RWPE1 (cell line): ENCODE results near the gene ALKBH7.

Experiments
- CTCF ChIA-PET: fragments of 350-600 bp; sonication (Branson Sonifier 250); formaldehyde crosslinking; extraction: SDS; loops from one replicate; lab custom pipeline; 2021; lab: Yijun Ruan, JAX
- POLR2A ChIA-PET: fragments of 400-600 bp; formaldehyde crosslinking; extraction: SDS; loops from one replicate; lab custom pipeline; 2020; ENCODE audit warnings: antibody characterized with exemption; ENCODE audit not compliant: low non-redundant PET; lab: Yijun Ruan, JAX
- DNase-seq: peaks from one replicate; pipeline ENCODE4 v3.0.0; 2012; ENCODE audit warnings: low spot score
- H3K27ac ChIP-seq: fragments of 450-650 bp; 2 replicates; pipeline ENCODE4 v1.5.1; 2017
- TF ChIP-seq, protein P1 (sequence below): fragments of 450-650 bp; conservative IDR thresholded peaks from 2 replicates; pipeline ENCODE4 v1.5.1; 2017; ENCODE audit warnings: low read depth, mild to moderate bottlenecking

Gene ALKBH7

DNA sequence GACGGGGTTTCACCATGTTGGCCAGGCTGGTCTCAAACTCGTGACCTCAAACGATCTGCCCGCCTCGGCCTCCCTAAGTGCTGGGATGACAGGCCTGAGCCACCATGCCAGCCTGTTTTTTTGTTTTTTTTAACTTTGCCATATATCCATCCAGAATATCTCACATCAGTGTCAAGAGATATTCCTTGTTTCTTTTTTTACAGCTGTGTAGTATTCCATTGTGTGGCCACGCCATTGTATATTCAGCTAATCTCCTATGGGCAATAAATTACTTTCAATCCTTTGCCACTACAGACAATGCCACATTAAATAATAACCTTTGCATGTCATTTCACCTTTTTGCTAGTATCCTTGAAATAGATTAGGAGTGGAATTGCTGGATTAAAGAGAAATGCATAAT lies 36.8 kb downstream of the ALKBH7 start:
- ChIA-PET CTCF (no interaction called here), POLR2A (interaction anchor here (0.6 kb wide), 1 partner anchor 34 kb away, joined by 3 read pairs; the partner anchor contains the start of gene PSPN)
- TF ChIP-seq, protein P1, sequence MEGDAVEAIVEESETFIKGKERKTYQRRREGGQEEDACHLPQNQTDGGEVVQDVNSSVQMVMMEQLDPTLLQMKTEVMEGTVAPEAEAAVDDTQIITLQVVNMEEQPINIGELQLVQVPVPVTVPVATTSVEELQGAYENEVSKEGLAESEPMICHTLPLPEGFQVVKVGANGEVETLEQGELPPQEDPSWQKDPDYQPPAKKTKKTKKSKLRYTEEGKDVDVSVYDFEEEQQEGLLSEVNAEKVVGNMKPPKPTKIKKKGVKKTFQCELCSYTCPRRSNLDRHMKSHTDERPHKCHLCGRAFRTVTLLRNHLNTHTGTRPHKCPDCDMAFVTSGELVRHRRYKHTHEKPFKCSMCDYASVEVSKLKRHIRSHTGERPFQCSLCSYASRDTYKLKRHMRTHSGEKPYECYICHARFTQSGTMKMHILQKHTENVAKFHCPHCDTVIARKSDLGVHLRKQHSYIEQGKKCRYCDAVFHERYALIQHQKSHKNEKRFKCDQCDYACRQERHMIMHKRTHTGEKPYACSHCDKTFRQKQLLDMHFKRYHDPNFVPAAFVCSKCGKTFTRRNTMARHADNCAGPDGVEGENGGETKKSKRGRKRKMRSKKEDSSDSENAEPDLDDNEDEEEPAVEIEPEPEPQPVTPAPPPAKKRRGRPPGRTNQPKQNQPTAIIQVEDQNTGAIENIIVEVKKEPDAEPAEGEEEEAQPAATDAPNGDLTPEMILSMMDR, result no peak
- no peak overlapping the region for H3K27ac ChIP-seq
- no peak for DNase-seq

DNA sequence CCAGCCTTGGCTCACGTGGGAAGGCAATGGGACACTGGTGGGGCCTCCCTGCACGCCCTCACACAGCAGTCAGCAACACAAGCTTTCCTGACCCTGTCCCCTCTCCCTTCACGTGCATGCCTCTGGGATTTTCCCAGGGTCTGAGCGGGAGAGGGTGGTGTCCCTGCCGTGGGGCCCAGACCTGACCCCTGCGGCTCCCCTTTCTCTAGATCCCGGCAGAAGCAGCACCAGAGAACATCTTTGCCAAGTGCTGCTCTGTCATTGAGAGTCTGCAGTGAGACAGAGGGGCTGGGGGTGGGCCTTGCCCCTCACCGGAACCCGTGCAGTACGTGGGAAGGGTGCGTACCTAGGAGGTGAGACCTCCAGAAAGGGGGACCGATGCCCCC lies 39.5 kb downstream of the ALKBH7 start:
- TF ChIP-seq, protein P1, result no peak
- H3K27ac ChIP-seq, result peak overlapping the region; percentile 11; the same call in 1 of the 2 replicates
- DNase-seq, result no peak
- CTCF ChIA-PET, result no interaction called here
- POLR2A ChIA-PET, result no interaction called here

DNA sequence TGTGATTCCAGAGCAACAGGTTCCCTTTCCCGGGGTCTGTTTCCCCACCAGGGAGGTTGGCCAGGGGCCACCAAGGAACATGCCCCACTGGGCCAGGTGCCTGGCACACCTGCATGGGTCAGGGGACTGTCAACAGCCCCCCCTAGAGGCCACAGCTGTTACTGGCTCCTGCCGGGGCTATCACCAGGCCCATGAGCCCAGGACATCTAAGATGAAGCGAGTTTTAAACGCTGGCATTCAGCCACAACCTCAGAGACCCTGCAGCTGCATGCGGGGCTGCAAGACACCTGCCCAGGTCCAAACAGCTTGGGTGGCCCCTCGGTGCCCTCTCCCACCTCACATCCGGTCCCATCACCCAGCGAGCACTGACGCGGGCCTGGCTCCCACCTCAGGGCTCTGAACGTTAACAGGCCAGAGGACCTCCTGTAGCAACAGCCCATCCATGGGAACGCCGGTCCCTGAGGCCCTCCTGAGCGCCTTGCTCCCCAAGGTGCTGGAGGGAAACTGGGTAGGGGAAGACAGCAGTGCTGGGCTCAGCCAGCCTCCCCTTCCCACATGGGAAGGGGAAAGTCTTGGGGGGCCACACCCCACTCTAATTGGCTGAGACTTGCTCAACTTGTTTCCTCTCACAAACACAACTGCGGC lies 40.0 kb downstream of the ALKBH7 start:
- TF ChIP-seq, protein P1, result peak; percentile 37
- DNase-seq, result no peak
- ChIA-PET POLR2A (interaction anchor here (0.6 kb wide), 1 partner anchor 292 kb away, joined by 3 read pairs; no protein-coding TSS in a partner anchor), CTCF (no interaction called here)
- peak overlapping the region; percentile 11; the same call in 1 of the 2 replicates for H3K27ac ChIP-seq

DNA sequence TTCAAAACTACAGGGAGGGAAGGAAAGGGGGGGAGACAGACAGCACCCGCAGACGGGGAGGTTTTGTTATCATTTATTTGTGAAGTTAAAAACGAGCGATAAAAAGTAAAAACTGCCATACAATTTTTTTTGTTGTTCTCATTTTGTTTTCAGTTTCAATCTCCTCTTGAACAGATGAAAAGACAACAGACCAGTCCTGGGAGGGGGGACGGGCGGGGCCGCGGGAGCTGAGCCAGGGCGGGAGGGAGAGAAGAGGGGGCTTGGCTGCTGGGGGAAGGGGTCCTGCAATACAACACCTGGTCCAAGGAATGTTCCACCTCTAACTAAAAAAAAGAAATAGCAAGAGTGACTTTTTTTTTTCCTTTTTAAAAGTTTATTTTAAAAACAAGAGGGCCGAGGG lies 40.7 kb downstream of the ALKBH7 start:
- POLR2A ChIA-PET, result no interaction called here
- DNase-seq, result no peak
- CTCF ChIA-PET, result no interaction called here
- TF ChIP-seq, protein P1, result no peak
- H3K27ac ChIP-seq, result no peak overlapping the region

DNA sequence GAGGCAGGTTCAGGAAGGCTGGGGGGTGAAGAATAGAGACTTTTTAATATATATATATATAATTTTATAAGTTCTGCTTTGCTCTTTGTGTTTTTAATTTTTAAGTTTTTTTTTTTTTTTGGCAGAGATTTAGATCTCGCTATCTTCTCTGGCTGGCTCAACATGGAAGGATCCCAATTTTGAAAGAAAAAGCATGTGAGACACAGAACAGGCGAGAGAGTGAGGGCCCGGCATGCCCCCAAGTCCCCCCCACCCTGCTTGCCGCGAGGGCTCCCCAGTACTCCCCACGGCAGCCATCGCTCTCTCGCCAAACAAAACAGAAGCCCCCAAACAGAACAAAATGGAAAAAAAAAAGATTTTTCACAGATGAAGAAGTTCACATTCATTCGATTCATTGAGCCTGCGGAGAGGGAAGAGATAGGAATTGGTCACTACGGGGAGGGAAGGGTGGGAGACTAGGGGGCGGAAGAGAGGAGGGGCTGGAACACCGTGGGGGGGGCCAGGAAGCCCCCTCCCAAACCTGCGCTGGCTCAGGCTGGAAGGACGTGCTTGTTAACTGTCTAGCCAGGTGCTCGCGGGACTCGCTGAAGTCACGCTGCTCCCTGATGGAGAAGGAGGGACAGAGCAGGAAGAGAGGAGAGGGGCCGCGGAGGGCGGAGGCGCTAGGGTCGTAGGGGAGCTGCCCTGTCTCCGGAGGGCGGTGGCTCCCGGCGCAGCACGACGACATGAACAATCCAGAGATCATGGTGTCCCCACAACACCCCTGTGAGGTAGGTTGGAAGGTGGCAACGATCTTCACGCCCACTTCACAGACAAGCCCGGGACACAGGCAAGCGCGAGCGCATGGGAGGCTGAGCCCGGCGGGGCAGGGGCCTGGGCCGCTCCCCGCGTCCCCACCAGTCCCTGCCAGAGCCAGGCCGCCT lies 41.4 kb downstream of the ALKBH7 start:
- DNase-seq, result no peak
- POLR2A ChIA-PET, result no interaction called here

More for the DNA sequence above, 41.4 kb downstream of the ALKBH7 start:
- TF ChIP-seq, protein P1, result no peak
- CTCF ChIA-PET, result no interaction called here
- H3K27ac ChIP-seq, result peak overlapping the region; percentile 25
